Measurements from ENCODE around the gene TMEM233. TPM values are rescaled to one million over a fixed set of nuclear protein-coding genes. Genes with fewer than 3 reads are reported as not detected.

The TMEM233 gene
- total and polyA plus RNA-seq, 9 of the 15 experiments (the other 6 are each of a cell fraction or from before 2014, with no cell fraction given) = 0.04 to 0.17 (median 0.07) TPM; not detected in 2

DNA sequence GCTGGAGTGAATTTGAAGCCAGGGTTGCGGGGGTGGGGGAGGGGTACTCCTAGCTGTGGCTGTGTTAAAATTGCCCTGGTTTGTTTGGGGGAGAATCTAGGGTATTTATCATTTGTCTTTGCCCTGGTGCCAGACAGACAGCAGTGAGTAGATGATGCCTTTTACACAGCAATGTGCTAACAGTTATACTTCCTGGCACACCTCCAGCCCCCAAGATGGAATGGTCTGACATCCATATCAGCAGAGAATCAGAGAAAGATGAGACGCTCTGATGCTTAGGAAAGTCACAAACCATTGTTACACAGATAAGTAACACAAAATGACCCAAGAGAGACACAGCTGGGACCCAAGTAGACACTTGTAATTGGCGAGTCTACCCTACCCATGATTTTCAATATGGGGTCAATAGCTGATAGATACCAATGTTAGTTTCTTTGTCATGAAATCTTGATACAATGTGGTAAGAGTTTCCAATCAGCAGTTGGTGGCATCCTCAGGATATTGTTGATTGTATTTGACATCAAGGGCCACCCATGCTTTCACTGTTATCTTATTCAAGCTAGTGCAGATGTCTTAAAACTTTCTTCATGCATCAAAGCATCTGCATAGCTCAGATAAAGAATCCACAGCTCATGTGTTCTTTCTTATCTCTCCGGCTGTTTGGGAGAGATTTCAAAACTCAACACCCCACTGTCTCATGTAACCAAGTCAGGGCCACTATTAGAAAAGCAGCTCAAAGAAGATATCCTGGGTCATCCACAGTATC lies 71.8 kb downstream of the TMEM233 start (continued):
- TF ChIP-seq SNRNP70 (optimal IDR thresholded peaks at IDR 0.05; ENCODE audit: low read depth, low read length) = no peak
- TF ChIP-seq RAD51 (IDR thresholded peaks at IDR 0.05; ENCODE audit: borderline replicate concordance, low read depth) = peak; percentile 69; the same call in 1 of the 2 replicates
- no peak for TF ChIP-seq HMG20A (CRISPR knock-in tag; conservative IDR thresholded peaks at IDR 0.05)
- TF ChIP-seq HMGN3 (IDR thresholded peaks at IDR 0.05; ENCODE audit: borderline replicate concordance, extremely low read depth, insufficient read length, low read depth, low read length) = peak; percentile 17
- peak; percentile 27; the same call in 1 of the 2 replicates for TF ChIP-seq CEBPG (CRISPR knock-in tag; IDR thresholded peaks at IDR 0.05)
- TF ChIP-seq CEBPG (tag; conservative IDR thresholded peaks at IDR 0.05 in 1 of 2, IDR thresholded peaks at IDR 0.05 in 1 of 2) = peak; percentile 52 to 85
- no peak for TF ChIP-seq CAMTA2 (CRISPR knock-in tag; conservative IDR thresholded peaks at IDR 0.05)
- TF ChIP-seq, protein P1, sequence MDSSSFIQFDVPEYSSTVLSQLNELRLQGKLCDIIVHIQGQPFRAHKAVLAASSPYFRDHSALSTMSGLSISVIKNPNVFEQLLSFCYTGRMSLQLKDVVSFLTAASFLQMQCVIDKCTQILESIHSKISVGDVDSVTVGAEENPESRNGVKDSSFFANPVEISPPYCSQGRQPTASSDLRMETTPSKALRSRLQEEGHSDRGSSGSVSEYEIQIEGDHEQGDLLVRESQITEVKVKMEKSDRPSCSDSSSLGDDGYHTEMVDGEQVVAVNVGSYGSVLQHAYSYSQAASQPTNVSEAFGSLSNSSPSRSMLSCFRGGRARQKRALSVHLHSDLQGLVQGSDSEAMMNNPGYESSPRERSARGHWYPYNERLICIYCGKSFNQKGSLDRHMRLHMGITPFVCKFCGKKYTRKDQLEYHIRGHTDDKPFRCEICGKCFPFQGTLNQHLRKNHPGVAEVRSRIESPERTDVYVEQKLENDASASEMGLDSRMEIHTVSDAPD (CRISPR knock-in tag; IDR thresholded peaks at IDR 0.05) = no peak
- 0 out of 2 replicates have a peak, but pooled peaks have one; percentile 30 for TF ChIP-seq TEAD2 (tag; IDR thresholded peaks at IDR 0.05)
- TF ChIP-seq, protein P2, sequence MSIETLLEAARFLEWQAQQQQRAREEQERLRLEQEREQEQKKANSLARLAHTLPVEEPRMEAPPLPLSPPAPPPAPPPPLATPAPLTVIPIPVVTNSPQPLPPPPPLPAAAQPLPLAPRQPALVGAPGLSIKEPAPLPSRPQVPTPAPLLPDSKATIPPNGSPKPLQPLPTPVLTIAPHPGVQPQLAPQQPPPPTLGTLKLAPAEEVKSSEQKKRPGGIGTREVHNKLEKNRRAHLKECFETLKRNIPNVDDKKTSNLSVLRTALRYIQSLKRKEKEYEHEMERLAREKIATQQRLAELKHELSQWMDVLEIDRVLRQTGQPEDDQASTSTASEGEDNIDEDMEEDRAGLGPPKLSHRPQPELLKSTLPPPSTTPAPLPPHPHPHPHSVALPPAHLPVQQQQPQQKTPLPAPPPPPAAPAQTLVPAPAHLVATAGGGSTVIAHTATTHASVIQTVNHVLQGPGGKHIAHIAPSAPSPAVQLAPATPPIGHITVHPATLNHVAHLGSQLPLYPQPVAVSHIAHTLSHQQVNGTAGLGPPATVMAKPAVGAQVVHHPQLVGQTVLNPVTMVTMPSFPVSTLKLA (conservative IDR thresholded peaks at IDR 0.05) = peak; percentile 90 to 93
- peak; percentile 90 for TF ChIP-seq MBD2 (IDR thresholded peaks at IDR 0.05; ENCODE audit: borderline replicate concordance, low read depth)
- TF ChIP-seq HNRNPH1 (optimal IDR thresholded peaks at IDR 0.05; ENCODE audit: low read depth, low read length) = no peak
- TF ChIP-seq, protein P3, sequence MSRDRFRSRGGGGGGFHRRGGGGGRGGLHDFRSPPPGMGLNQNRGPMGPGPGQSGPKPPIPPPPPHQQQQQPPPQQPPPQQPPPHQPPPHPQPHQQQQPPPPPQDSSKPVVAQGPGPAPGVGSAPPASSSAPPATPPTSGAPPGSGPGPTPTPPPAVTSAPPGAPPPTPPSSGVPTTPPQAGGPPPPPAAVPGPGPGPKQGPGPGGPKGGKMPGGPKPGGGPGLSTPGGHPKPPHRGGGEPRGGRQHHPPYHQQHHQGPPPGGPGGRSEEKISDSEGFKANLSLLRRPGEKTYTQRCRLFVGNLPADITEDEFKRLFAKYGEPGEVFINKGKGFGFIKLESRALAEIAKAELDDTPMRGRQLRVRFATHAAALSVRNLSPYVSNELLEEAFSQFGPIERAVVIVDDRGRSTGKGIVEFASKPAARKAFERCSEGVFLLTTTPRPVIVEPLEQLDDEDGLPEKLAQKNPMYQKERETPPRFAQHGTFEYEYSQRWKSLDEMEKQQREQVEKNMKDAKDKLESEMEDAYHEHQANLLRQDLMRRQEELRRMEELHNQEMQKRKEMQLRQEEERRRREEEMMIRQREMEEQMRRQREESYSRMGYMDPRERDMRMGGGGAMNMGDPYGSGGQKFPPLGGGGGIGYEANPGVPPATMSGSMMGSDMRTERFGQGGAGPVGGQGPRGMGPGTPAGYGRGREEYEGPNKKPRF (IDR thresholded peaks at IDR 0.05; ENCODE audit: low read depth, low read length) = no peak
- TF ChIP-seq ZNF253 (CRISPR knock-in tag; conservative IDR thresholded peaks at IDR 0.05) = no peak
- TF ChIP-seq, protein P4, sequence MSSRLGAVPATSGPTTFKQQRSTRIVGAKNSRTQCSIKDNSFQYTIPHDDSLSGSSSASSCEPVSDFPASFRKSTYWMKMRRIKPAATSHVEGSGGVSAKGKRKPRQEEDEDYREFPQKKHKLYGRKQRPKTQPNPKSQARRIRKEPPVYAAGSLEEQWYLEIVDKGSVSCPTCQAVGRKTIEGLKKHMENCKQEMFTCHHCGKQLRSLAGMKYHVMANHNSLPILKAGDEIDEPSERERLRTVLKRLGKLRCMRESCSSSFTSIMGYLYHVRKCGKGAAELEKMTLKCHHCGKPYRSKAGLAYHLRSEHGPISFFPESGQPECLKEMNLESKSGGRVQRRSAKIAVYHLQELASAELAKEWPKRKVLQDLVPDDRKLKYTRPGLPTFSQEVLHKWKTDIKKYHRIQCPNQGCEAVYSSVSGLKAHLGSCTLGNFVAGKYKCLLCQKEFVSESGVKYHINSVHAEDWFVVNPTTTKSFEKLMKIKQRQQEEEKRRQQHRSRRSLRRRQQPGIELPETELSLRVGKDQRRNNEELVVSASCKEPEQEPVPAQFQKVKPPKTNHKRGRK (tag; IDR thresholded peaks at IDR 0.05) = no peak
- TF ChIP-seq ZNF830 (CRISPR knock-in tag; IDR thresholded peaks at IDR 0.05) = no peak
- TF ChIP-seq MAZ (CRISPR knock-in tag; conservative IDR thresholded peaks at IDR 0.05 in 1 of 2, IDR thresholded peaks at IDR 0.05 in 1 of 2) = peak; percentile 30 to 87; a peak in 2 of 4 replicates
- TF ChIP-seq SIRT6 (IDR thresholded peaks at IDR 0.05; ENCODE audit: low read depth, low read length) = no peak
- TF ChIP-seq SPI1 (IDR thresholded peaks at IDR 0.05; ENCODE audit: borderline replicate concordance, low read depth, low read length) = no peak
- no peak for TF ChIP-seq ZNF121 (CRISPR knock-in tag; conservative IDR thresholded peaks at IDR 0.05)
- peak; percentile 86 for TF ChIP-seq DIDO1 (tag; IDR thresholded peaks at IDR 0.05; ENCODE audit: low read depth)

Measured in K562 (cell line).